ENCODE data around the gene KMT2A.
"Not testable (repeated sequence)": the region's sequence is repeated elsewhere in the genome, so short reads cannot be mapped to it uniquely, and the experiment has no call there.

The KMT2A gene

GRCh38 chr11:118435893-118436624 lies at the start of gene KMT2A:
KMT2A (plus strand) TSS chr11:118436492; CDS start chr11:118436513, 21 bp downstream.
- H3K4me3 ChIP-seq (ENCODE audit: low read length): peak within 1 kb of the TSS; percentile 80
- TF ChIP-seq CTCF (conservative IDR thresholded peaks at IDR 0.05; ENCODE audit: low read length): no peak
- DNase-seq (ENCODE audit: low read depth): peak; percentile 99

GRCh38 chr11:118396097-118396501 lies 40.2 kb upstream of the KMT2A start:
- no peak for DNase-seq (ENCODE audit: low read depth)
- no peak for TF ChIP-seq CTCF (conservative IDR thresholded peaks at IDR 0.05; ENCODE audit: low read length)
- no peak overlapping the region for H3K4me3 ChIP-seq (ENCODE audit: low read length)

- DNase-seq (ENCODE audit: low read depth): no peak
- TF ChIP-seq CTCF (conservative IDR thresholded peaks at IDR 0.05; ENCODE audit: low read length): no peak
These were observed 38.8 kb upstream of the KMT2A start for GRCh38 chr11:118397448-118397847.

GRCh38 chr11:118398791-118399559 lies 37.3 kb upstream of the KMT2A start:
- no peak for DNase-seq (ENCODE audit: low read depth)
- H3K4me3 ChIP-seq (ENCODE audit: low read length): no peak overlapping the region
- TF ChIP-seq CTCF (conservative IDR thresholded peaks at IDR 0.05; ENCODE audit: low read length): no peak

More at GRCh38 chr11:118397448-118397847, 38.8 kb upstream of the KMT2A start:
- no peak overlapping the region for H3K4me3 ChIP-seq (ENCODE audit: low read length)

- DNase-seq (ENCODE audit: low read depth): peak; percentile 82
- 0 out of 2 replicates have a peak, but pooled peaks have one; percentile 11 for TF ChIP-seq CTCF (conservative IDR thresholded peaks at IDR 0.05; ENCODE audit: low read length)
- H3K4me3 ChIP-seq (ENCODE audit: low read length): peak within 1 kb of the TSS; percentile 93
These were observed 35.0 kb upstream of the KMT2A start, which contains the start of gene ATP5MG for GRCh38 chr11:118401151-118401879. ATP5MG (plus strand) TSS chr11:118401606; CDS start chr11:118401666, 60 bp downstream.

- no peak; the same call in 1 of the 2 replicates for TF ChIP-seq CTCF (conservative IDR thresholded peaks at IDR 0.05; ENCODE audit: low read length)
- DNase-seq (ENCODE audit: low read depth): peak; percentile 89
- H3K4me3 ChIP-seq (ENCODE audit: low read length): peak overlapping the region; percentile 93
These were observed 34.3 kb upstream of the KMT2A start for GRCh38 chr11:118401880-118402590.

GRCh38 chr11:118402594-118402993 lies 33.7 kb upstream of the KMT2A start:
- H3K4me3 ChIP-seq (ENCODE audit: low read length): peak overlapping the region; percentile 93
- DNase-seq (ENCODE audit: low read depth): not testable (repeated sequence)

Data from AG10803 (cell line).